HG03135 (cell line): Measurements from ENCODE around the gene ANKRD11.

Experiments
- ATAC-seq: cut with Tn5 transposase; IDR thresholded peaks from one replicate; pipeline ENCODE4 v1.9.1; 2021; ENCODE audit warnings: mild to moderate bottlenecking, moderate library complexity; ENCODE audit not compliant: unreplicated experiment

The ANKRD11 gene

GRCh38 chr16:89490439-89491237 lies at the start of gene ANKRD11:
Gene ANKRD11, minus strand, starts transcription at chr16:89490561. Its CDS starts 173,542 bp downstream, at chr16:89317019.
- peak; percentile 84 for ATAC-seq

GRCh38 chr16:89538286-89538685 lies 47.9 kb upstream of the ANKRD11 start:
- ATAC-seq: no peak

- no peak for ATAC-seq
Observed at GRCh38 chr16:89537549-89537925, 47.2 kb upstream of the ANKRD11 start.

- no peak for ATAC-seq
Observed at GRCh38 chr16:89536886-89537548, 46.7 kb upstream of the ANKRD11 start.

GRCh38 chr16:89536371-89536770 lies 46.0 kb upstream of the ANKRD11 start:
- no peak for ATAC-seq

- no peak for ATAC-seq
Observed at GRCh38 chr16:89534252-89534756, 43.9 kb upstream of the ANKRD11 start.

GRCh38 chr16:89531821-89532526 lies 41.6 kb upstream of the ANKRD11 start:
- no peak for ATAC-seq

- ATAC-seq: no peak
Observed at GRCh38 chr16:89530401-89531381, 40.3 kb upstream of the ANKRD11 start.

- no peak for ATAC-seq
Observed at GRCh38 chr16:89529097-89529496, 38.7 kb upstream of the ANKRD11 start.

GRCh38 chr16:89525146-89525913 lies 35.0 kb upstream of the ANKRD11 start:
- no peak for ATAC-seq

- no peak for ATAC-seq
Observed at GRCh38 chr16:89523680-89524344, 33.5 kb upstream of the ANKRD11 start.

GRCh38 chr16:89522287-89522686 lies 31.9 kb upstream of the ANKRD11 start:
- no peak for ATAC-seq

GRCh38 chr16:89519881-89520280 lies 29.5 kb upstream of the ANKRD11 start:
- ATAC-seq: no peak

- no peak for ATAC-seq
Observed at GRCh38 chr16:89517128-89517527, 26.8 kb upstream of the ANKRD11 start.

GRCh38 chr16:89512453-89512852 lies 22.1 kb upstream of the ANKRD11 start:
- ATAC-seq: no peak

- no peak for ATAC-seq
Observed at GRCh38 chr16:89511374-89511773, 21.0 kb upstream of the ANKRD11 start.

- no peak for ATAC-seq
Observed at GRCh38 chr16:89510526-89510925, 20.2 kb upstream of the ANKRD11 start.

- peak; percentile 64 for ATAC-seq
Observed at GRCh38 chr16:89507834-89508590, 17.7 kb upstream of the ANKRD11 start, which contains the start of gene SPG7. Gene SPG7, plus strand, starts transcription at chr16:89508403. Its CDS starts 15 bp downstream, at chr16:89508418.
